ENCODE results near the gene RYR2.

The RYR2 gene

GRCh38 chr1:237172118-237172485 lies 130.1 kb downstream of the RYR2 start:
- no peak for DNase-seq (ENCODE audit: low read depth, low spot score)
- no peak overlapping the region for H3K4me3 ChIP-seq (ENCODE audit: low read length)

- no peak overlapping the region for H3K4me3 ChIP-seq (ENCODE audit: low read length)
- no peak for DNase-seq (ENCODE audit: low read depth, low spot score)
These were observed 137.5 kb downstream of the RYR2 start for GRCh38 chr1:237179503-237179902.

- DNase-seq (ENCODE audit: low read depth, low spot score), result no peak
- no peak overlapping the region for H3K4me3 ChIP-seq (ENCODE audit: low read length)
These were observed 138.3 kb downstream of the RYR2 start for GRCh38 chr1:237180256-237180655.

- no peak overlapping the region for H3K4me3 ChIP-seq (ENCODE audit: low read length)
- no peak for DNase-seq (ENCODE audit: low read depth, low spot score)
These were observed 139.8 kb downstream of the RYR2 start for GRCh38 chr1:237181743-237182317.

GRCh38 chr1:237183963-237184540 lies 142.1 kb downstream of the RYR2 start:
- DNase-seq (ENCODE audit: low read depth, low spot score), result no peak
- no peak overlapping the region for H3K4me3 ChIP-seq (ENCODE audit: low read length)

- DNase-seq (ENCODE audit: low read depth, low spot score), result no peak
- no peak overlapping the region for H3K4me3 ChIP-seq (ENCODE audit: low read length)
These were observed 144.7 kb downstream of the RYR2 start for GRCh38 chr1:237186675-237187074.

- no peak for DNase-seq (ENCODE audit: low read depth, low spot score)
- no peak overlapping the region for H3K4me3 ChIP-seq (ENCODE audit: low read length)
These were observed 145.9 kb downstream of the RYR2 start for GRCh38 chr1:237187842-237188241.

GRCh38 chr1:237191403-237191802 lies 149.4 kb downstream of the RYR2 start:
- no peak for DNase-seq (ENCODE audit: low read depth, low spot score)
- H3K4me3 ChIP-seq (ENCODE audit: low read length), result no peak overlapping the region

- no peak for DNase-seq (ENCODE audit: low read depth, low spot score)
- no peak overlapping the region for H3K4me3 ChIP-seq (ENCODE audit: low read length)
These were observed 155.8 kb downstream of the RYR2 start for GRCh38 chr1:237197470-237198425.

- H3K4me3 ChIP-seq (ENCODE audit: low read length), result no peak overlapping the region
- no peak for DNase-seq (ENCODE audit: low read depth, low spot score)
These were observed 157.0 kb downstream of the RYR2 start for GRCh38 chr1:237199026-237199425.

GRCh38 chr1:237201155-237201554 lies 159.2 kb downstream of the RYR2 start:
- DNase-seq (ENCODE audit: low read depth, low spot score), result no peak
- H3K4me3 ChIP-seq (ENCODE audit: low read length), result no peak overlapping the region

GRCh38 chr1:237204841-237205240 lies 162.9 kb downstream of the RYR2 start:
- H3K4me3 ChIP-seq (ENCODE audit: low read length), result no peak overlapping the region
- DNase-seq (ENCODE audit: low read depth, low spot score), result no peak

GRCh38 chr1:237205400-237206064 lies 163.5 kb downstream of the RYR2 start:
- no peak for DNase-seq (ENCODE audit: low read depth, low spot score)
- no peak overlapping the region for H3K4me3 ChIP-seq (ENCODE audit: low read length)

GRCh38 chr1:237206065-237206414 lies 164.1 kb downstream of the RYR2 start:
- H3K4me3 ChIP-seq (ENCODE audit: low read length), result no peak overlapping the region
- DNase-seq (ENCODE audit: low read depth, low spot score), result no peak

- no peak overlapping the region for H3K4me3 ChIP-seq (ENCODE audit: low read length)
- no peak for DNase-seq (ENCODE audit: low read depth, low spot score)
These were observed 169.0 kb downstream of the RYR2 start for GRCh38 chr1:237211031-237211430.

- DNase-seq (ENCODE audit: low read depth, low spot score), result no peak
- no peak overlapping the region for H3K4me3 ChIP-seq (ENCODE audit: low read length)
These were observed 169.6 kb downstream of the RYR2 start for GRCh38 chr1:237211540-237211939.

- no peak for DNase-seq (ENCODE audit: low read depth, low spot score)
These were observed 178.0 kb downstream of the RYR2 start for GRCh38 chr1:237219751-237220642.

GRCh38 chr1:237223419-237223818 lies 181.4 kb downstream of the RYR2 start:
- no peak overlapping the region for H3K4me3 ChIP-seq (ENCODE audit: low read length)
- no peak for DNase-seq (ENCODE audit: low read depth, low spot score)

More at GRCh38 chr1:237219751-237220642, 178.0 kb downstream of the RYR2 start:
- H3K4me3 ChIP-seq (ENCODE audit: low read length), result no peak overlapping the region

All from Jurkat, Clone E6-1 (cell line).